Activated naive CD4-positive, alpha-beta T cell (primary cell): ENCODE data around the gene RAB18.
"Not testable (repeated sequence)": the region's sequence is repeated elsewhere in the genome, so short reads cannot be mapped to it uniquely, and the experiment has no call there.

Experiments
- DNase-seq, 4 experiments: peaks; one replicate each; lab custom pipeline; 2025; lab: John Stamatoyannopoulos, UW

RAB18 gene

DNA sequence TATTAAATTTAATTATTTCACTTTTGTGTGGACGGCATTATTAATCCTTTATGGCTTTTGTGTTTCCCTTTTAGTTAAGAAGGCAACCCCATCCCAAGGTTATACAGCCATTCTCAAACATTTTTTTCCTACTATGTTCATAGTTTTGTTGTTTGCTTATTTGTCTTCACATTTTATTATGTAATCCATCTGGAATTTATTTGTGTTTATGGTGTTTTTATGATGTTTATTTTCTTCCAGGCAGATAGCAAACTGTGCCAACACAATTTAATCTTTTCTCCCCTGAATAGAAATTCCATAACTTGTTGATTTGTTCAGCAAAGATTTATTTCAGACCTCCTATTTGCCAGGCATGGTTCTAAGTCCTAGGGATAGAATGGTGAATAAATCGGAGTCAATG, 42.9 kb downstream of the RAB18 start:
- no peak for DNase-seq

DNA sequence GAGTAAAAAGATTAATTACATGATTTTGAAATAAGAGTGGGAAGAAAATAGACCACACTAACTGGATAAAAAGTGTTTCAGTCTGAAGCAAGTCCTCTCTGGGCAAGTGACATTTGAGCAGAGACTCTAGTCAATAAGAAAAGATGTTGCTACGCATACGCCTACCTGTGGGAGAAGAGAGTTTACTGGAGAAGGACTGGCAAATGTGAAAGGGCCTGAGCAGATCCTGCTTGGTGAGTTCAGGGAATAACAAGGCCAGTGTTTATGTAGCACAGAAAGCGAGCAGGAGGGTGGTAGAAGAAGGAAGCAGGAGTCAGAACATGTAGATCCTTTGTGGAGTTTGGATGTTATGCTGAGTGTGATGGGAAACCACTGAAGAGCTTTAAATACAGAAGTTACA, 43.4 kb downstream of the RAB18 start:
- DNase-seq, result no peak

DNA sequence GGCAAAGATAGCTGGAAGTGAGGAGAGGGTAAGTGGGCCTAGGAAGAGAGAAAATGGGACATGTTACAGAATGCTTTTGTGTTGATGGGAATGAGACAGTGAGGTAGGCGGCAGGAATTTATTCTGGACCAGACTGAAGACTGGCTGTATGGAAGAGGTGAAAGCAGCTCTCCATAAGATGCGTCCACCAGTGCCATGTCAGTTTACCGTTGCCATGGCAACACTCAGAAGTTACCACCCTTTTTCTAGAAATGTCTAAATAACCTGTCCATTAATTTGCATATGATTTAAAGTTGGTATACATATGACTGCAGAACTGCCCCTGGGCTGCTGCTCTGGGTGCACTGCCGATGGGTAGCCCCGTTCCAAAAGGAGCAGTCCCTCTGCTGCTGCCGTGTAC, 46.7 kb downstream of the RAB18 start:
- no peak for DNase-seq

DNA sequence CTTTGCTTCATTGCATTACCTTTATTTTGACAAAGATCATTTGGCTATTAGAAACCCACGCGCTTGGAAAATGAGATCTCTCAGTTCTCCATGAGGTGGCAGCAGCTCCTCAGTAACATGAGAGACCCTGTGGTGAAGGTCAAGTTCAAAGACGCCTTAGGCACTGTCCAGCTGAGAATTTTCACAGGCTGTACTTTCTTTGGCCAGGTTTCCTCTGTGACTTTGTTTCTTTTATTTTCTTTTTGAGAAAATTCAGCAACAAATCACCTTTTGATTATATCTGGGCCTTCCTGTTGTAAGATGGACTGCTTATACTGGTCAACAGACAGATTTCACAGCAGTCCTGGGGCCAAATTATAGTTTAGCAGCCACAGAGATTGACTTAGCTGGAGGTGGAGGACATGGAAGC, 54.5 kb downstream of the RAB18 start:
- DNase-seq, result no peak

DNA sequence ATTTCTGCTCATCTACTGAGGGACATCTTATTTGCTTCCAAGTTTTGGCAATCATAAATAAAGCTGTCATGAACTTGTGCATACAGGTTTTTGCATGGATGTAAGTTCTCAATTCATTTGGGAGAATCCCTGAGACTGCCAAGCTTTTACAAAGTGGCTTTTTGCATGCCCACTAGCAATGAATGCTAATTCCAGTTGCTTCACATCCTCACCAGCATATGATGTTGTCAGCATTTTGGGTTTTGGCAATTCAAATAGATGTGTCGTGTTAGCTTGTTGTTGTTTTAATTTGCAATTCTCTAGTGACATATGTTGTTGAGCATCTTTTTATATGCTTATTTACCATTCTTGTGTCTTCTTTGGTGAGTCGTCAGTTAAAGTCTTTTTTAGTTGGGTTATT, 57.2 kb downstream of the RAB18 start:
- no peak for DNase-seq

DNA sequence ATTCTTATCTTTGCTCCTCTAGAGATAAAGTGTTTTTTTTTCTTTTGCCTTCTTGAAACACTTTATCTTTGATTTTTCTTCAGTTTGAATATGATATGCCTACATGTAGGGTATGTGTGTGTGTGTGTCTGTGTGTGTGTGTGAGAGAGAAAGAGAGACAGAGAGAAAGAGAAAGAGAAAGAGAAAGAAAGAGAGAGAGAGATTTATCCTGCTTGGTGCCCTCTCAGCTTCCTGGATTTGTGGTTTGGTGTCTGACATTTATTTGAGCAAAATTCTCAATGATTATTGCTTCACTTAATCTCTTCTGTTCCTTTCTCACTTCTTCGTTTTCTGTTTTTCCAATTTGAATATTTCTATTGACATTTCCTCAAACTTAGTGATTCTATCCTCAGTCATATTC, 60.3 kb downstream of the RAB18 start:
- DNase-seq, result no peak

DNA sequence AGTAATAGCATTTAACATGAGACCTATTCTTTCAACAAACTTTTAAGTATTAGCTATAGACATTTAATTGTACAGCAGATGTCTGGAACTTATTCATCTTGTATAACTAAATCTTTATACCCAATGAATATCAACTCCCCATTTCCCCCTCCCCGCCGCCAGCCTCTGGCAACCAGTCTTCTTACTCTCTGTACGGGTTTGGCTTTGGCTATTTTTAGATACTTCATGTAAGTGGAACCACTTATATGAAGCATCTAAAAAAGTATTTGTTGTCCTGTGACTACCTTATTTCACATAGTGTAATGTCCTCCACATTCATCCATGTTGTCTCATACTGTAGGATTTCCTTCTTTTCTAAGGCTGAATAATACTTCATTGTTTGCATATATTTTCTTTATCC, 60.8 kb downstream of the RAB18 start:
- DNase-seq, result no peak

DNA sequence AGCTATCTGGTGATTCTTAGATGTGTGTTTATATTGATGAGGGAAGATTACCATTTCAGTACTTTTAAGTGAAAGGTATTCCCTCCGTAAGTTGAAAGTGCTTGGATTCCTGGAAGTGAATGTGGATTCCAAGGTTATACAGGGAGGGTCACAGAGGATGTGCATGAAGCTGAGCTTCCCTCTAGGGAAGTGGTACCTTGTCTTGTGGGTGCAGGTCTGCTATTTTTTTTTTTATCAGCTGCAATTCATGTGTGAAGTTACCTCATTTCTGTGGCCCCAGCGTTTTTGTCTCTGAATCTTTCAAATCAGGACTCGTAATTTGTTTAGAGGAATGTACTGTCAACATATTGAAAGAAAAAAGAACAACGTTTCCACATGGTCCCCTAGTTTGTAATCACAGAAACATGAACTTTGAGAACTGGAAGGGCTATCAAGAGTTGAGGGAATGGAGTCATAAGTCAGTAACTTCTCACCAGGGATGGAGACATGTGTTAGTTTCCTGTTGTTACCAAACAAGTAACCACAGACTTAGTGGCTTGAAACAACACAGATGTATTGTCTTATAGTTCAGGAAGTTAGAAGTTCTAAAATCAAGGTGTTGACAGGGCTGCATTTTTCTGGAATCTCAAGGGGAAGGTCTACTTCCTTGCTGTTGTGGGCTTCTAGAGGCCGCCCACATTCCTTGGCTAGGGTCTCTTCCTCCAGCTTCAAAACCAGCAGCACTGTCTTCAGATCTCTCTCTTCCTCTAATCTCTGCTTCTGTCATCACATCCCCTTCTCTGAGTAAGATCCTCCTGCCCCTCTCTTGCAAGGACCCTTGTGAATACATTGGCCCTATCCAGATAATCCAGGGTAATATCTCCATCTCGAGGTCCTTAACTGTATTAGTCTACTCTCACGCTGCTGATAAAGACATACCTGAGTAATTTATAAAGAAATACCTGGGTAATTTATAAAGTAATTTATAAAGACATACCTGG, 64.4 kb downstream of the RAB18 start:
- DNase-seq, result no peak

DNA sequence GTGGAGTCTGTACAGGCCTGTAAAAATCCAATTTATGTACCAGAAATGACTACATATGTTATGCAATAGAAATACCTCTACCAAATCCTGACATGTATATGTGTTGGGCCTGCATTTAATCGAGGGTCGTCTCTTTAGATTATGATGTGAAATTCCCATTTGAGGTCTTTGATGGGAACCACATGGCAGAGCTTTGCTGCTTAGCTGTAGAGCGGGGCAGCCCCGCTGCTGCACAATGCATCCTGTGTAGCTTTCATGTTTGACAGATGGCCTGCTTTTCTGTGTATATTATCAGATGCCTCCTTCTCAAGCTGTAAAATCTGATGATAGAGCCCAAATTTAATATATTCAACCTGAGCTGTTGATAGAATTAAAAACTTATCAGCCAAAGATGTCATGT, 65.8 kb downstream of the RAB18 start:
- DNase-seq, result no peak

DNA sequence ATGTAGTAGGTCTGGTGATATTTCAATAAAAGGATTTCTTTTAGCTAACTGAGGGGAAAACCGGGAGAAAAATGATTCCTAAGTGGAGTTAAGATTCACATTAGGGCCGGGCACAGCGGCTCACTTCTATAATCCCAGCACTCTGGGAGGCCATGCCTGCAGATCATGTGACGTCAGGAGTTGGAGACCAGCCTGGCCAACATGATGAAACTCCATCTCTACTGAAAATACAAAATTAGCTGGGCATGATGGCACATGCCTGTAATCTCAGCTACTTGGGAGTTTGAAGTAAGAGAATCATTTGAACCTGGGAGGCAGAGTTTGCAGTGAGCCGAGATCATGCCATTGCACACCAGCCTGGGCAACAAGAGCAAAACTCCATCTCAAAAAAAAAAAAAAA, 72.9 kb downstream of the RAB18 start:
- not testable (repeated sequence) for DNase-seq

DNA sequence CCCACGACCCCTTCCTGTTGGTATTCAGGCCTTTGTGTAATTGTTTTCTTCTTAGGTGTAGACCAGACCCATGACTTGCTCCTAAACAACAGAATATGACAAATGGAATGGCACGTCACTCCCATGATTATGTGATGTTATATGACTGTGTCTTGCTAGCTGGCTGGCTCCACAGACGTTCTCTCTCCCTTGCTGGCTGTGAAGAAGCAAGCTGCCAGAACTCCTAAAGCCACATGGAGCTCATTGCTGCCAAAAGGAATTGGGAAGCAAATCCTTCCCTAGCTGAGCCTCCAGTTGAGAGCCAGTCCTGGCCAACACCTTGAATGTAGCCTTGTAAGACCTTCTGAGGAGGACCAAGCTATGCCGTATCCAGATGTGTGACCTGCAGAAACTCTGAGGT, 74.2 kb downstream of the RAB18 start:
- DNase-seq, result no peak

DNA sequence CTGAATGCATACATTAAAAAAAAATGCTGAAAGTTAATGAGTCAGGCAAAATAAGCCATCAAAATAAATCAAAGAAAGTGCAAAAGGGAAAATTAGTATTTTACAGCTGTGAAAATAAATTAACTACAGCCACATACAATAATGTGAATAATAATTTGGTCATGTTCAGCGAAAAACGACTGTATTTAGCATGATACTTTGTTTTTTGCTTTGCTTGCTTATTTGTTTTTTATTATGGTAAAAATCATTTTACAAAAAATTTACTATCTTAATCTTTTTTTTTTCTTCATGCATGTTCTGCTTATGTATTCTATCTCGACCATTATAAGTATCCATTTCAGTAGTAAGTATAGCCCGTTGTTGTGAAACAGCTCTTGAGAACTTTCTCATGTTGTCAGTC, 77.1 kb downstream of the RAB18 start:
- DNase-seq, result no peak

DNA sequence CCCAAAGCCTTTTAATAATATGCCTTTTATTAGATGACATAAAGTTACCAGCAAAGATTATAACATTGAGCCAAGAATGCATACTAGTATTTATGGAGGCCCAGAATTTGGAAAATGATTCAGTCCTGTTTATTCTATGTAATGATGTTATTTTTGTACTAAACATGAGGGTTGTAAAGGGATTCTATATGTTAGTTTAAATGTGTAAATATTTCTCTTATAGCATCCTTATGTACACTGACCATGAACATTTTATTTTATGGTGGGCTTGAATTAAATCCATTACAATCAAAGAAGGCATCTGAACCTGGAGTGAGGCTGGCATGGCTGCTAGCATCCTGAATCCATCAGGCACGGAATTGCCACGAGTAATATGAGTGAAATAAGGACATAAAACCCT, 80.2 kb downstream of the RAB18 start:
- DNase-seq, result no peak
